Sigmoid colon (tissue), 4 donors: Measurements from ENCODE around the gene CTBP2.

Experiments
- EP300 ChIP-seq, 4 donors: sonication (generic); formaldehyde crosslinking; IDR thresholded peaks; one replicate each; pipeline ENCODE4 v1.6.1; 2017; ENCODE audit warnings: antibody characterized with exemption in 4 of 4
- POLR2A ChIP-seq, 2 donors: fragments of 450-650 bp; IDR thresholded peaks; one replicate each; pipeline ENCODE4 v1.6.1; 2016; ENCODE audit warnings: antibody characterized with exemption in 2 of 2, mild to moderate bottlenecking in 2 of 2, moderate library complexity in 2 of 2
- POLR2AphosphoS5 ChIP-seq, 4 donors: sonication (generic); formaldehyde crosslinking; IDR thresholded peaks; one replicate each; pipeline ENCODE4 v1.6.1; 2017; ENCODE audit warnings: antibody characterized with exemption in 4 of 4
- TF ChIP-seq, protein P1 (sequence below), 4 experiments: fragments of 450-650 bp in 3 of 4; fragments of 200-600 bp in 1 of 4; IDR thresholded peaks; one replicate each; pipeline ENCODE4 v1.5.1; 2016 to 2019; ENCODE audit warnings: antibody characterized with exemption in 4 of 4, mild to moderate bottlenecking in 3 of 4, moderate library complexity in 2 of 4

DNA sequence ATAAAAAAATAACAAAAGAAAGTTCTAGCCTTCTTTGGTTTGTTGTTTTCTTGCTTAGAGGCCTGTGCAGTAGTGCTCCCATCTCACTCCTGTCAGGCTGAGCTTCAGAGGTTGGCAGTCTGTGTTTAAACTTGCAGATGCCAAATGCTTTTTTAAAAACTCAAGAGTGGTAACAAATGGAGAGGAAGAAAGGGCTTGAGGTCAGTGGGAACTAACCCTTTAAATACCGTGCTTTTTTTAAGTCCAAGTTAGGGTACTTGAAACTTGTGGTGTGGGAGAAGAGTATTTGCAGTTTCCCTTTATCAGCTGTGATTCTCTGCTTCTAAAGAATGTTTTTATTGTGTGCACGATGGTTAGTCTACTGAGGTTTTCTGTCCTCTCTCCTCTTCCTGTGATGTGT, 189.1 kb downstream of the CTBP2 start:
- TF ChIP-seq, protein P1, sequence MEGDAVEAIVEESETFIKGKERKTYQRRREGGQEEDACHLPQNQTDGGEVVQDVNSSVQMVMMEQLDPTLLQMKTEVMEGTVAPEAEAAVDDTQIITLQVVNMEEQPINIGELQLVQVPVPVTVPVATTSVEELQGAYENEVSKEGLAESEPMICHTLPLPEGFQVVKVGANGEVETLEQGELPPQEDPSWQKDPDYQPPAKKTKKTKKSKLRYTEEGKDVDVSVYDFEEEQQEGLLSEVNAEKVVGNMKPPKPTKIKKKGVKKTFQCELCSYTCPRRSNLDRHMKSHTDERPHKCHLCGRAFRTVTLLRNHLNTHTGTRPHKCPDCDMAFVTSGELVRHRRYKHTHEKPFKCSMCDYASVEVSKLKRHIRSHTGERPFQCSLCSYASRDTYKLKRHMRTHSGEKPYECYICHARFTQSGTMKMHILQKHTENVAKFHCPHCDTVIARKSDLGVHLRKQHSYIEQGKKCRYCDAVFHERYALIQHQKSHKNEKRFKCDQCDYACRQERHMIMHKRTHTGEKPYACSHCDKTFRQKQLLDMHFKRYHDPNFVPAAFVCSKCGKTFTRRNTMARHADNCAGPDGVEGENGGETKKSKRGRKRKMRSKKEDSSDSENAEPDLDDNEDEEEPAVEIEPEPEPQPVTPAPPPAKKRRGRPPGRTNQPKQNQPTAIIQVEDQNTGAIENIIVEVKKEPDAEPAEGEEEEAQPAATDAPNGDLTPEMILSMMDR (IDR thresholded peaks at IDR 0.05): no peak
- TF ChIP-seq POLR2AphosphoS5 (IDR thresholded peaks at IDR 0.05) (no peak), POLR2A (IDR thresholded peaks at IDR 0.05) (no peak), EP300 (IDR thresholded peaks at IDR 0.05) (no peak)
